GM21526 (cell line): ENCODE results near the gene KIF3A.

ENCODE experiments used
- ATAC-seq: cut with Tn5 transposase; IDR thresholded peaks from one replicate; pipeline ENCODE4 v1.9.1; 2021; ENCODE audit warnings: moderate library complexity; ENCODE audit not compliant: unreplicated experiment, low FRiP score

The KIF3A gene

GRCh38 chr5:132736853-132737833 lies at the start of gene KIF3A:
TSS of gene KIF3A (minus strand) at chr5:132737546. CDS start at chr5:132737419, 127 bp downstream.
- ATAC-seq = peak; percentile 89

- ATAC-seq = no peak
Measured at GRCh38 chr5:132787076-132787475, 49.7 kb upstream of the KIF3A start.

GRCh38 chr5:132785864-132786263 lies 48.5 kb upstream of the KIF3A start:
- no peak for ATAC-seq

DNA sequence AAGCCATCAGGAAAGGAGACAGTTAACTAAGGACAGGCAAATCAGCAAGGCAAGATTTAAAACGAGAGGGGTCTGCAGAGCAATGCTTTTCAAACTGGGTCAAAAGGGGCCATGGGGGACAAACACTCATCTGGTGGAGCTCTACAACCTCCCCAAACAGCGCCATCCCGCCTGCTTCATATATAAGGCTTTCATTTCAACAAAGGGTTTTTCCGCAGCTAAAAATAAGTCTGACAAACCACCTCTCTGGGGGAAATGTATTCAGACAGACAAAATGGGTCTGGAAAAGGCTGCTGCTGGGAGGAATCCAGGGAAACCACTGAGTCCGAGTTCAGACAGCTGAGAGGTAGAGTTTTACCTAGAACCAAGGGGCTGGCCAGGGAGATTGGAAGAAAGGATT lies 48.0 kb upstream of the KIF3A start:
- no peak for ATAC-seq

- ATAC-seq = no peak
Measured at GRCh38 chr5:132782101-132782500, 44.8 kb upstream of the KIF3A start.

DNA sequence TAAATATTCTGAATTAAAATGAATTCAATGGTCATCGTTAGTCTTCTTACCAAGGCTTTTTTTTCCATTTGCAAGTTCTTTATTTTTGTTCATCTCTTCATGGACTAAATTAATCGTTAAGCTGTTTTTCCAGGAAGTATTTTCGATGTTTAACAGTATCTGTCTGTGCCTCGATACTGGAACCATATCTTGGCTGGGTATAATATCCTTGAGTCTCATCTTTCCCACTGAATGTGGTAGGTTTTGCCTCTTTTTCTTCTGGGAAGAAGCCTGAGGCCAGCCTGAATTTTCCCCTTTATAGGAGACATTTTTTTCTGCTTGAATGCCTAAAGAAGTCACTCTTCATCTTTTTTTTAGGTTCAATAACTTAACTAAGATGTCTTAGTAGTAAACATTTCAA lies 43.7 kb upstream of the KIF3A start:
- no peak for ATAC-seq

DNA sequence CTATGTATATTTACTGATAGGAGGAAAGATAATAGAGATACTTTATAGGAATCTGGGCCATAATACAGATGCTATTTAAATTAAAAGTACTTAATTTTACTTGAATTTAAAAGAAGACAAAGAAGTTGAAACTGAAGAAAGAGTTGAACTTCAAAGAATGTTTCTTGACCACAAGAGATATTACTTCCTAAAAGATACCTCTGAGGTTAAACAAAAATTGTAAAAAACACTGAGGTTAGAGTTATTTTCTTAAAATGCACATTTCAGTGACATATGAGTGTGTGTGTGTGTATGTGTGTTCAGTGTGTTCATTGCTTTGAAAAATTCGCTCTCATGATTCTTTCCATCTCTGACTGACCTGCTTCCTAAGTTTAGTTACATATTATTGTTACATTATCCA lies 43.2 kb upstream of the KIF3A start:
- ATAC-seq = no peak

- ATAC-seq = no peak
Measured at GRCh38 chr5:132779961-132780360, 42.6 kb upstream of the KIF3A start.

GRCh38 chr5:132778856-132779255 lies 41.5 kb upstream of the KIF3A start:
- ATAC-seq = no peak

- no peak for ATAC-seq
Measured at GRCh38 chr5:132778129-132778528, 40.8 kb upstream of the KIF3A start.

DNA sequence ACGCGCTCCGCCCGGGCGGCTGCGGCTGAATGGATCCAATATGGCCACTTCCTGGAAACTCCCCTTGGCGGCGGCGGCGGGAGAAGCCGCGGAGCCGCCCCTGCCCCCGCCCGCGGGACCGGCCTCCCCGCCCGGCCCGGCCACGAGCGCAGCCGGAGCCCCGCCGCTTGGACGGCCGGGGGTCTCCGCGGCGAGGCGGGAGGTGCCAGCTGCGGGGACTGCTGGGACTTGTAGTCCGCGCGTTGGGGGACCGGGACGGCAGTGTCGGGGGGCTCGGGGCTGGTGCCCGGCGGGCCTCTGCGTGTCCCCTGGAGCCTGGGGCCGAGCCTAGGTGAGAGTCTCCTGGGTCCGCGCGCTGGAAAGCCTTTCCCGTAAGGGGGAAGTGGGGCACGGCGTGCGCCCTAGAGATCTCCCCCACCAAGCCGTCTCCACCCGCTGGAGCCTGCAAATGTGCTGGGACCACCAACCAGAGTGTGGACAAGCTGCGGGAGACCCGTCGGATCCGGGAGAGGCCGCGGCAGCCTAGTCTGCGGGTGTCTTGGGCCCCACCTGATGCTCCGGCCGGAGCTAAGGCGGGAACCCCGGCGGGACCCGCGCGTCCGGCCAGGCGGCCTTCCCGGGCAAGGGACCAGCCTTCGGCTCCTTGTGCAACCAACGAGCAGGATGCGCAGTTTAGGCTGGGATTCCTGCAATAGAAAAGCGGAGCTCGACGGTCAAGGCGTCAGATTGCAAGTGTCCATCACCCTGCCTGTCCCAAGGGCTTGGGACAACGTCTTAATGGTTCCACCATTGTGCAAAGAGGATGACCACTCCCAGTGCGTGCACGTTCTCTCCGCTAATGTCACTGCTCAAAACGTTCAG lies 40.1 kb upstream of the KIF3A start, which contains the start of gene SEPTIN8:
SEPTIN8 (minus strand) TSS at position 31 of the 861 bp plus-strand sequence. CDS start 102 bp downstream, outside the sequence.
- ATAC-seq = no peak

DNA sequence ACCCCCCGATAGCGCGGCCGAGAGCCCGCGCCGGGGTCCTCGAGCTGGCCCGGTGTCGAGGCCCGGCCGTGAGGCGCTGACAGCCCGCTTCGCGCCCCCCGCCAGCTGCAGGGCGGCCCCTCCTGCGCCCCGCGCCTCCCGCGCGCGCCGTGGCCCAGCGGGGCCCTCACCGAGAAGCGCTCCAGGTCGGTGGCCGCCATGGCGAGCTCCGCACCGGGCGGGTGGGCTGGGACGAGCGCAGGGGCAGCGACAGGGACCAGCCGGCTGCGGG lies 39.5 kb upstream of the KIF3A start:
- no peak for ATAC-seq

DNA sequence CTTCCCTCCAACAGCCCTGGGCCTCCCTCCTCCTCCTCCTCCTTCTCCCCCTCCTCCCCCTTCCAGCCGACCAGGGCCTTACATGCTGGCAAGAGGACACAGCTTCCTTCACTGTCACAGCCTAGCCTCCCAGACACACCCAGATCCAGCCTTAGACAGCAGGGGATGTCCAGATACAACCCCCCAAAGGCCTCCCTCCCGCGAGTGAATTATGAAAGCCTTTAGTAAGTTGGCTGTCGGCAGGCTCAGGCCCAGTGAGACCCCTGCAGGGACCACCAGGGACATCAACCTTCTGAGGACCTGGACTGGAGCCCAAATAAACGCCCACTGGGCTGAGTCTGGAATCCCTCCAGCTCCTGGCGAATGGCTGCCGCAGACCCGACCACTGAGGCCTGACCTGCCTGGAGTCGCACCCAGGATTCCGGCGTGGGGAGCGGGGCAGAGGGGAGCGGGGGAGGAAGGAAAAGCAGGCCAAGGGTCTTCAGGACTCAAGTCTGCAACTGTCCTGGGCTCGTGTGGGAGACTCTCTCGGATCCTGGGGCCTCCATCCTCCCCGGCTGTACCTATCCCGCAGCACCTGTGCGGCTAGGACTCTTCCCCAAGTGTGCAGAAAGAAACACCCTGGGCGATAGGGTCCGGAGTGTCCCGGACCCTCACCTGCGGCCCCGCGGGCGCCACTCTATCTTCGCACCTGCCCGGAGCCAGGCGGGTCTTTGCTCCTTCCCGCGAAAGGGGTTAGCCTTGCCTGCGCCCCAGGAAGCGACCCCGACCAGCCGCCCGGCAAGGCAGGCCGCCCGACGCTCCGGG lies 39.0 kb upstream of the KIF3A start:
- no peak for ATAC-seq

- no peak for ATAC-seq
Measured at GRCh38 chr5:132775476-132775961, 38.2 kb upstream of the KIF3A start.

GRCh38 chr5:132774896-132775295 lies 37.5 kb upstream of the KIF3A start:
- no peak for ATAC-seq

GRCh38 chr5:132774406-132774805 lies 37.1 kb upstream of the KIF3A start:
- ATAC-seq = no peak

- ATAC-seq = no peak
Measured at GRCh38 chr5:132773601-132774355, 36.4 kb upstream of the KIF3A start.

DNA sequence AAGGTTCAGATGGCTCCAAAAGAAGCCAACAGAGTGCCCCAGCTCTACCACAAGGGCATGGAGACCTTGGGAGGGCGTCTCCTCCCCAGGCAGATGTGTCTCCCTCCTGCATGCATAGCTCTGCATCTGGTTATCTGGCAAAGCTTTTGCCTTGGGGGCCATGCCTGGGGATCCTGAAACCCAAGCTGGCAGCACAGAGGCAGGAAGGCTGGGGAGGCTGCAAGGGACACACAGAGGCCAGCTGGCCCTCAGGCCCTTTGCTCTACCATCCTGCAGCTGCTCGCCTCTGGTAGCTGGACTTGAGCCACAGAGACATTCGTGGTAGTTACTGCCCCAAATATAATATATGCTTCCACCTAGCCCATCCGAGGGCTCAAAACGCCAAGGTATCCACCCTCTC lies 35.8 kb upstream of the KIF3A start:
- no peak for ATAC-seq

- ATAC-seq = no peak
Measured at GRCh38 chr5:132772291-132773070, 35.1 kb upstream of the KIF3A start.
